ENCODE data around the gene MFAP1.

DNA sequence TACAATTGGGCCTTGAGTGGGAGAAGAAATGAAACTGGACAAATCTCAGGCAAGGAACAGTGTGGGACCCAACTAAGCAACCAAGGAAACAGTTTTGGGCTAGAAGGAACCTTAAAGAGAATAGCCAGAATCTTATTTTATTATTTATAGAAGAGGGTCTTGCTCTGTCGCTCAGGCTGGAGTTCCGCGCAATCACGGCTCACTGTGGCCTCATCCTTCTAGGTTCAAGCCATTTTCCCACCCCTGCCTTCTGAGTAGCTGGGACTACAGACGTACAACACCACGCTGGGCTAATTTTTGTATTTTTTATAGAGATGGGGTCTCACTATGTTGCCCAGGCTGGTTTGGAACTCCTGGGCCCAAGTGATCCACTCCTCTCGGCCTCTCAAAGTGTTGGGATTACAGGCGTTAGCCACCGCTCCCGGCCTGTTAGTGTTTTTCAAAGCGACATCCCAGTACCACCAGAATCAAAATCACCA lies 1.6 kb upstream of the MFAP1 start:
- TF ChIP-seq, protein P1, sequence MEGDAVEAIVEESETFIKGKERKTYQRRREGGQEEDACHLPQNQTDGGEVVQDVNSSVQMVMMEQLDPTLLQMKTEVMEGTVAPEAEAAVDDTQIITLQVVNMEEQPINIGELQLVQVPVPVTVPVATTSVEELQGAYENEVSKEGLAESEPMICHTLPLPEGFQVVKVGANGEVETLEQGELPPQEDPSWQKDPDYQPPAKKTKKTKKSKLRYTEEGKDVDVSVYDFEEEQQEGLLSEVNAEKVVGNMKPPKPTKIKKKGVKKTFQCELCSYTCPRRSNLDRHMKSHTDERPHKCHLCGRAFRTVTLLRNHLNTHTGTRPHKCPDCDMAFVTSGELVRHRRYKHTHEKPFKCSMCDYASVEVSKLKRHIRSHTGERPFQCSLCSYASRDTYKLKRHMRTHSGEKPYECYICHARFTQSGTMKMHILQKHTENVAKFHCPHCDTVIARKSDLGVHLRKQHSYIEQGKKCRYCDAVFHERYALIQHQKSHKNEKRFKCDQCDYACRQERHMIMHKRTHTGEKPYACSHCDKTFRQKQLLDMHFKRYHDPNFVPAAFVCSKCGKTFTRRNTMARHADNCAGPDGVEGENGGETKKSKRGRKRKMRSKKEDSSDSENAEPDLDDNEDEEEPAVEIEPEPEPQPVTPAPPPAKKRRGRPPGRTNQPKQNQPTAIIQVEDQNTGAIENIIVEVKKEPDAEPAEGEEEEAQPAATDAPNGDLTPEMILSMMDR (conservative IDR thresholded peaks at IDR 0.05; ENCODE audit: low read depth in 2 of 2): no peak
- TF ChIP-seq EZH2 (IDR thresholded peaks at IDR 0.05; ENCODE audit: low read depth, unreplicated experiment): no peak
- TF ChIP-seq, protein P2, sequence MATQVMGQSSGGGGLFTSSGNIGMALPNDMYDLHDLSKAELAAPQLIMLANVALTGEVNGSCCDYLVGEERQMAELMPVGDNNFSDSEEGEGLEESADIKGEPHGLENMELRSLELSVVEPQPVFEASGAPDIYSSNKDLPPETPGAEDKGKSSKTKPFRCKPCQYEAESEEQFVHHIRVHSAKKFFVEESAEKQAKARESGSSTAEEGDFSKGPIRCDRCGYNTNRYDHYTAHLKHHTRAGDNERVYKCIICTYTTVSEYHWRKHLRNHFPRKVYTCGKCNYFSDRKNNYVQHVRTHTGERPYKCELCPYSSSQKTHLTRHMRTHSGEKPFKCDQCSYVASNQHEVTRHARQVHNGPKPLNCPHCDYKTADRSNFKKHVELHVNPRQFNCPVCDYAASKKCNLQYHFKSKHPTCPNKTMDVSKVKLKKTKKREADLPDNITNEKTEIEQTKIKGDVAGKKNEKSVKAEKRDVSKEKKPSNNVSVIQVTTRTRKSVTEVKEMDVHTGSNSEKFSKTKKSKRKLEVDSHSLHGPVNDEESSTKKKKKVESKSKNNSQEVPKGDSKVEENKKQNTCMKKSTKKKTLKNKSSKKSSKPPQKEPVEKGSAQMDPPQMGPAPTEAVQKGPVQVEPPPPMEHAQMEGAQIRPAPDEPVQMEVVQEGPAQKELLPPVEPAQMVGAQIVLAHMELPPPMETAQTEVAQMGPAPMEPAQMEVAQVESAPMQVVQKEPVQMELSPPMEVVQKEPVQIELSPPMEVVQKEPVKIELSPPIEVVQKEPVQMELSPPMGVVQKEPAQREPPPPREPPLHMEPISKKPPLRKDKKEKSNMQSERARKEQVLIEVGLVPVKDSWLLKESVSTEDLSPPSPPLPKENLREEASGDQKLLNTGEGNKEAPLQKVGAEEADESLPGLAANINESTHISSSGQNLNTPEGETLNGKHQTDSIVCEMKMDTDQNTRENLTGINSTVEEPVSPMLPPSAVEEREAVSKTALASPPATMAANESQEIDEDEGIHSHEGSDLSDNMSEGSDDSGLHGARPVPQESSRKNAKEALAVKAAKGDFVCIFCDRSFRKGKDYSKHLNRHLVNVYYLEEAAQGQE (IDR thresholded peaks at IDR 0.05; ENCODE audit: unreplicated experiment): no peak
- TF ChIP-seq NANOG (IDR thresholded peaks at IDR 0.05; ENCODE audit: borderline replicate concordance): no peak
- TF ChIP-seq CREB1 (CRISPR knock-in tag; IDR thresholded peaks at IDR 0.05; ENCODE audit: low read depth): no peak
- no peak for TF ChIP-seq JUNB (IDR thresholded peaks at IDR 0.05; ENCODE audit: unreplicated experiment)
- no peak for TF ChIP-seq POLR2AphosphoS5 (IDR thresholded peaks at IDR 0.05; ENCODE audit: low read depth)
- no peak for TF ChIP-seq EZH2phosphoT487 (IDR thresholded peaks at IDR 0.05; ENCODE audit: unreplicated experiment)
- TF ChIP-seq, protein P3, sequence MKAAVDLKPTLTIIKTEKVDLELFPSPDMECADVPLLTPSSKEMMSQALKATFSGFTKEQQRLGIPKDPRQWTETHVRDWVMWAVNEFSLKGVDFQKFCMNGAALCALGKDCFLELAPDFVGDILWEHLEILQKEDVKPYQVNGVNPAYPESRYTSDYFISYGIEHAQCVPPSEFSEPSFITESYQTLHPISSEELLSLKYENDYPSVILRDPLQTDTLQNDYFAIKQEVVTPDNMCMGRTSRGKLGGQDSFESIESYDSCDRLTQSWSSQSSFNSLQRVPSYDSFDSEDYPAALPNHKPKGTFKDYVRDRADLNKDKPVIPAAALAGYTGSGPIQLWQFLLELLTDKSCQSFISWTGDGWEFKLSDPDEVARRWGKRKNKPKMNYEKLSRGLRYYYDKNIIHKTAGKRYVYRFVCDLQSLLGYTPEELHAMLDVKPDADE (IDR thresholded peaks at IDR 0.05): no peak
- TF ChIP-seq, protein P4, sequence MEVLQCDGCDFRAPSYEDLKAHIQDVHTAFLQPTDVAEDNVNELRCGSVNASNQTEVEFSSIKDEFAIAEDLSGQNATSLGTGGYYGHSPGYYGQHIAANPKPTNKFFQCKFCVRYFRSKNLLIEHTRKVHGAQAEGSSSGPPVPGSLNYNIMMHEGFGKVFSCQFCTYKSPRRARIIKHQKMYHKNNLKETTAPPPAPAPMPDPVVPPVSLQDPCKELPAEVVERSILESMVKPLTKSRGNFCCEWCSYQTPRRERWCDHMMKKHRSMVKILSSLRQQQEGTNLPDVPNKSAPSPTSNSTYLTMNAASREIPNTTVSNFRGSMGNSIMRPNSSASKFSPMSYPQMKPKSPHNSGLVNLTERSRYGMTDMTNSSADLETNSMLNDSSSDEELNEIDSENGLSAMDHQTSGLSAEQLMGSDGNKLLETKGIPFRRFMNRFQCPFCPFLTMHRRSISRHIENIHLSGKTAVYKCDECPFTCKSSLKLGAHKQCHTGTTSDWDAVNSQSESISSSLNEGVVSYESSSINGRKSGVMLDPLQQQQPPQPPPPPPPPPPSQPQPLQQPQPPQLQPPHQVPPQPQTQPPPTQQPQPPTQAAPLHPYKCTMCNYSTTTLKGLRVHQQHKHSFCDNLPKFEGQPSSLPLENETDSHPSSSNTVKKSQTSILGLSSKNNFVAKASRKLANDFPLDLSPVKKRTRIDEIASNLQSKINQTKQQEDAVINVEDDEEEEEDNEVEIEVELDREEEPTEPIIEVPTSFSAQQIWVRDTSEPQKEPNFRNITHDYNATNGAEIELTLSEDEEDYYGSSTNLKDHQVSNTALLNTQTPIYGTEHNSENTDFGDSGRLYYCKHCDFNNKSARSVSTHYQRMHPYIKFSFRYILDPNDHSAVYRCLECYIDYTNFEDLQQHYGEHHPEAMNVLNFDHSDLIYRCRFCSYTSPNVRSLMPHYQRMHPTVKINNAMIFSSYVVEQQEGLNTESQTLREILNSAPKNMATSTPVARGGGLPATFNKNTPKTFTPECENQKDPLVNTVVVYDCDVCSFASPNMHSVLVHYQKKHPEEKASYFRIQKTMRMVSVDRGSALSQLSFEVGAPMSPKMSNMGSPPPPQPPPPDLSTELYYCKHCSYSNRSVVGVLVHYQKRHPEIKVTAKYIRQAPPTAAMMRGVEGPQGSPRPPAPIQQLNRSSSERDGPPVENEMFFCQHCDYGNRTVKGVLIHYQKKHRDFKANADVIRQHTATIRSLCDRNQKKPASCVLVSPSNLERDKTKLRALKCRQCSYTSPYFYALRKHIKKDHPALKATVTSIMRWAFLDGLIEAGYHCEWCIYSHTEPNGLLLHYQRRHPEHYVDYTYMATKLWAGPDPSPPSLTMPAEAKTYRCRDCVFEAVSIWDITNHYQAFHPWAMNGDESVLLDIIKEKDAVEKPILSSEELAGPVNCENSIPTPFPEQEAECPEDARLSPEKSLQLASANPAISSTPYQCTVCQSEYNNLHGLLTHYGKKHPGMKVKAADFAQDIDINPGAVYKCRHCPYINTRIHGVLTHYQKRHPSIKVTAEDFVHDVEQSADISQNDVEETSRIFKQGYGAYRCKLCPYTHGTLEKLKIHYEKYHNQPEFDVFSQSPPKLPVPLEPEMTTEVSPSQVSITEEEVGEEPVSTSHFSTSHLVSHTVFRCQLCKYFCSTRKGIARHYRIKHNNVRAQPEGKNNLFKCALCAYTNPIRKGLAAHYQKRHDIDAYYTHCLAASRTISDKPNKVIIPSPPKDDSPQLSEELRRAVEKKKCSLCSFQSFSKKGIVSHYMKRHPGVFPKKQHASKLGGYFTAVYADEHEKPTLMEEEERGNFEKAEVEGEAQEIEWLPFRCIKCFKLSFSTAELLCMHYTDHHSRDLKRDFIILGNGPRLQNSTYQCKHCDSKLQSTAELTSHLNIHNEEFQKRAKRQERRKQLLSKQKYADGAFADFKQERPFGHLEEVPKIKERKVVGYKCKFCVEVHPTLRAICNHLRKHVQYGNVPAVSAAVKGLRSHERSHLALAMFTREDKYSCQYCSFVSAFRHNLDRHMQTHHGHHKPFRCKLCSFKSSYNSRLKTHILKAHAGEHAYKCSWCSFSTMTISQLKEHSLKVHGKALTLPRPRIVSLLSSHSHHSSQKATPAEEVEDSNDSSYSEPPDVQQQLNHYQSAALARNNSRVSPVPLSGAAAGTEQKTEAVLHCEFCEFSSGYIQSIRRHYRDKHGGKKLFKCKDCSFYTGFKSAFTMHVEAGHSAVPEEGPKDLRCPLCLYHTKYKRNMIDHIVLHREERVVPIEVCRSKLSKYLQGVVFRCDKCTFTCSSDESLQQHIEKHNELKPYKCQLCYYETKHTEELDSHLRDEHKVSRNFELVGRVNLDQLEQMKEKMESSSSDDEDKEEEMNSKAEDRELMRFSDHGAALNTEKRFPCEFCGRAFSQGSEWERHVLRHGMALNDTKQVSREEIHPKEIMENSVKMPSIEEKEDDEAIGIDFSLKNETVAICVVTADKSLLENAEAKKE (CRISPR knock-in tag; IDR thresholded peaks at IDR 0.05): no peak
